GM12878 (cell line): ENCODE results near the gene DRD1. TPM values are rescaled to one million over a fixed set of nuclear protein-coding genes. Genes with fewer than 3 reads are reported as not detected.

ENCODE experiments used
- ATAC-seq: fragments of 200-7000 bp; cut with Tn5 transposase; 3 replicates; pipeline ENCODE4 v1.9.1; 2020; ENCODE audit warnings: mild to moderate bottlenecking, moderate library complexity
- BruUV-seq: library from RNA; stranded (reverse); fragments of 400-500 nt; replicated peaks from 2 replicates; lab custom pipeline; 2021; lab: Mats Ljungman, UMichigan
- CTCF ChIA-PET: fragments of 300-600 bp; sonication (Branson Sonifier 250); formaldehyde crosslinking; extraction: SDS; loops from one replicate; lab custom pipeline; 2021; ENCODE audit warnings: inconsistent platforms; lab: Yijun Ruan, JAX
- POLR2A ChIA-PET: fragments of 350-600 bp; formaldehyde crosslinking; extraction: SDS; loops from one replicate; lab custom pipeline; 2021; ENCODE audit warnings: inconsistent platforms; lab: Charles Lee
- RAD21 ChIA-PET: fragments of 300-600 bp; sonication (Branson Sonifier 250); formaldehyde crosslinking; loops from one replicate; lab custom pipeline; 2023; ENCODE audit warnings: antibody characterized with exemption; ENCODE audit not compliant: unreplicated experiment; lab: Charles Lee
- SMC1A ChIA-PET: fragments of 300-600 bp; sonication (Branson Sonifier 250); formaldehyde crosslinking; loops from one replicate; lab custom pipeline; 2023; ENCODE audit not compliant: unreplicated experiment, uncharacterized antibody; lab: Charles Lee
- DNase-seq: peaks from one replicate; pipeline ENCODE4 v3.0.0-alpha.2; 2011; ENCODE audit warnings: low read depth, low spot score
- FAIRE-seq: peaks from 3 replicates; lab custom pipeline; 2011; peaks lifted over from hg19 to GRCh38; lab: Jason Lieb, UNC
- H2AFZ ChIP-seq: 2 replicates; pipeline ENCODE4 v1.6.0; 2011; ENCODE audit warnings: low read depth, low read length, control low read depth; ENCODE audit not compliant: control insufficient read depth
- H3K27ac ChIP-seq: 2 replicates; pipeline ENCODE4 v1.5.1; 2011; ENCODE audit warnings: control low read depth; ENCODE audit not compliant: control insufficient read depth, insufficient read depth
- H3K27me3 ChIP-seq, 2 experiments: replicated peaks in 1 of 2; 2 replicates each; pipeline versions ENCODE4 v1.6.0 to v1.6.1; 2011; ENCODE audit warnings: low read length in 1 of 2; ENCODE audit not compliant: control insufficient read depth in 2 of 2, insufficient read depth in 2 of 2
- H3K36me3 ChIP-seq, 2 experiments: 2 replicates each; pipeline ENCODE4 v1.5.1; 2011; ENCODE audit warnings: low read length in 1 of 2; ENCODE audit not compliant: control insufficient read depth in 2 of 2, insufficient read depth in 2 of 2
- H3K4me1 ChIP-seq: 2 replicates; pipeline ENCODE4 v1.6.1; 2011; ENCODE audit warnings: mild to moderate bottlenecking, low read length, moderate library complexity, mixed read lengths; ENCODE audit not compliant: control insufficient read depth, insufficient read depth
- H3K4me2 ChIP-seq: 2 replicates; pipeline ENCODE4 v1.6.0; 2011; ENCODE audit warnings: control low read depth; ENCODE audit not compliant: control insufficient read depth, insufficient read depth
- H3K4me3 ChIP-seq: fragments of 200-600 bp; sonication (generic); 2 replicates; pipeline ENCODE4 v1.5.1; 2016
- H3K79me2 ChIP-seq: 2 replicates; pipeline ENCODE4 v1.6.0; 2011; ENCODE audit warnings: low read length; ENCODE audit not compliant: control insufficient read depth, insufficient read depth
- H3K9ac ChIP-seq: 2 replicates; pipeline ENCODE4 v1.8.0; 2011; ENCODE audit warnings: low read length, control low read depth, mixed read lengths; ENCODE audit not compliant: control insufficient read depth, insufficient read depth
- H3K9me3 ChIP-seq: replicated peaks from 3 replicates; pipeline ENCODE4 v1.5.1; 2011; ENCODE audit warnings: mild to moderate bottlenecking, low read length; ENCODE audit not compliant: control insufficient read depth, insufficient read depth
- H4K20me1 ChIP-seq: 2 replicates; pipeline ENCODE4 v1.6.0; 2011; ENCODE audit not compliant: control insufficient read depth, insufficient read depth
- CHD1 ChIP-seq: IDR thresholded peaks from 2 replicates; pipeline ENCODE4 v1.6.1; 2012; ENCODE audit warnings: low read depth, low read length, improper control_type of control experiment
- EGR1 ChIP-seq, 2 experiments: IDR thresholded peaks; 1 replicate in 1 of 2; 2 replicates in 1 of 2; pipeline ENCODE4 v1.6.1; 2011 to 2012; ENCODE audit warnings: low read depth in 2 of 2, low read length in 2 of 2, borderline replicate concordance in 1 of 2, mild to moderate bottlenecking in 1 of 2, moderate library complexity in 1 of 2
- IRF5 ChIP-seq: fragments of 450-650 bp; IDR thresholded peaks from 2 replicates; pipeline ENCODE4 v1.6.1; 2017; ENCODE audit warnings: borderline replicate concordance
- NFYB ChIP-seq: IDR thresholded peaks from 2 replicates; pipeline ENCODE4 v1.6.1; 2011; ENCODE audit warnings: low read depth, mild to moderate bottlenecking, low read length, improper control_type of control experiment, moderate library complexity; ENCODE audit not compliant: insufficient read depth
- NR2C1 ChIP-seq: fragments of 450-650 bp; IDR thresholded peaks from 2 replicates; pipeline ENCODE4 v1.6.1; 2017; ENCODE audit warnings: antibody characterized with exemption, mild to moderate bottlenecking, moderate library complexity
- PML ChIP-seq: IDR thresholded peaks from 2 replicates; pipeline ENCODE4 v1.6.1; 2012; ENCODE audit warnings: low read length, inconsistent platforms
- ZNF207 ChIP-seq: fragments of 450-650 bp; IDR thresholded peaks from 2 replicates; pipeline ENCODE4 v1.6.1; 2014; ENCODE audit warnings: antibody characterized with exemption, mild to moderate bottlenecking, borderline replicate concordance
- WGBS: methylation state at CpG from one replicate; pipeline ENCODE4 v1.1.6; 2016; ENCODE audit warnings: low lambda C conversion rate; ENCODE audit not compliant: insufficient replicate concordance, insufficient coverage; ENCODE audit errors: missing lambda C conversion rate; 5-methylcytosine and 5-hydroxymethylcytosine counted together
- in situ Hi-C: fragments of 300-500 bp; cut with MboI; formaldehyde crosslinking; loops from 9 replicates; pipeline ENCODE4 v1.14.3; 2018; ENCODE audit warnings: mixed read lengths
- intact Hi-C: fragments of 100-400 bp; cut with micrococcal nuclease; formaldehyde crosslinking; loops from one replicate; pipeline ENCODE4 v1.14.2; 2022; ENCODE audit not compliant: unreplicated experiment
- polyA plus RNA-seq, 11 experiments: library from polyadenylated mRNA; depleted of rRNA in 4 of 11; unstranded in 6 of 11; stranded (reverse) in 5 of 11; fragments of >200 nt; fragmentation: Nextera tagmentation in 4 of 11; fragmentation: Illumina TruSeq in 1 of 11; extraction: Ambion mirVana in 4 of 11; extraction: Trizol in 1 of 11; gene quantifications; 1 replicate in 1 of 11; 2 replicates in 10 of 11; pipeline versions ENCODE4 v1.2.1 to v1.2.3, GENCODE V29; 2011 to 2016; ENCODE audit warnings: inconsistent platforms in 2 of 11, missing spikeins in 2 of 11, low read depth in 1 of 11
- total RNA-seq, 4 experiments: library from RNA; depleted of rRNA in 3 of 4; stranded (reverse); fragments of >200 nt in 3 of 4; fragmentation: Illumina TruSeq in 1 of 4; extraction: Trizol in 1 of 4; gene quantifications; 2 replicates each; pipeline versions ENCODE4 v1.2.1 to v1.2.3, GENCODE V29; 2013 to 2021

DRD1 gene
- total and polyA plus RNA-seq, 10 of the 15 experiments (the other 5 are each of a cell fraction or from before 2014, with no cell fraction given), result not detected

- Histone ChIP-seq H3K4me3 (no peak overlapping the region), H3K9ac (no peak overlapping the region), H2AFZ (no peak overlapping the region), H3K27me3 (no peaks in the 10 kb centered on the region; a peak in 1 of 4 replicates), H3K79me2 (no peaks in the 10 kb centered on the region), H3K9me3 (no peaks in the 10 kb centered on the region), H3K36me3 (no peaks in the 10 kb centered on the region), H3K27ac (no peak overlapping the region), H4K20me1 (no peaks in the 10 kb centered on the region), H3K4me2 (no peak overlapping the region), H3K4me1 (no peaks in the 10 kb centered on the region)
- no peak for FAIRE-seq
- ChIA-PET CTCF (interaction anchor here (1.4 kb wide), 1 partner anchor 47 kb away, joined by 3 read pairs; no protein-coding TSS in a partner anchor), RAD21 (no interaction called here), SMC1A (no interaction called here), POLR2A (no interaction called here)
- TF ChIP-seq PML (no peak), NFYB (no peak)
- in situ Hi-C loops (no loop called here), intact Hi-C loops (no loop called here)
- no peak for ATAC-seq
- no peak for DNase-seq
- WGBS, result 40% methylated on average over 2 of the region's 2 CpGs
- no TSS peak for BruUV-seq
Observed at GRCh38 chr5:175417384-175417783, 26.6 kb downstream of the DRD1 start.

GRCh38 chr5:175415303-175415702 lies 28.7 kb downstream of the DRD1 start:
- no peak for TF ChIP-seq NR2C1
- no peak for TF ChIP-seq CHD1
- no peak for TF ChIP-seq ZNF207
- TF ChIP-seq EGR1 (IDR thresholded peaks at IDR 0.05; ENCODE audit: borderline replicate concordance in 1 of 2, low read depth in 2 of 2, low read length in 2 of 2), result no peak
- no peak for TF ChIP-seq IRF5
- Histone ChIP-seq H3K27ac (no peak overlapping the region), H4K20me1 (no peaks in the 10 kb centered on the region), H3K27me3 (no peaks in the 10 kb centered on the region), H3K36me3 (no peaks in the 10 kb centered on the region), H3K79me2 (no peaks in the 10 kb centered on the region), H3K4me2 (no peak overlapping the region), H3K4me3 (no peak overlapping the region), H3K9me3 (no peaks in the 10 kb centered on the region), H2AFZ (no peak overlapping the region), H3K4me1 (no peaks in the 10 kb centered on the region), H3K9ac (no peak overlapping the region)
- in situ Hi-C loops, result no loop called here
- ATAC-seq (no peak), DNase-seq (no peak), FAIRE-seq (no peak)
- SMC1A ChIA-PET, result no interaction called here
- BruUV-seq, result no TSS peak
- intact Hi-C loops, result no loop called here
- WGBS, result 47% methylated on average over 2 of the region's 2 CpGs
- POLR2A ChIA-PET, result no interaction called here
- CTCF ChIA-PET, result interaction anchor here (0.6 kb wide), 1 partner anchor 27 kb away, joined by 3 read pairs; no protein-coding TSS in a partner anchor
- RAD21 ChIA-PET, result no interaction called here
